GM18520 (cell line): ENCODE results near the gene CPT1B.
"Not testable (repeated sequence)": the region's sequence is repeated elsewhere in the genome, so short reads cannot be mapped to it uniquely, and the experiment has no call there.

ENCODE experiments used
- ATAC-seq: cut with Tn5 transposase; IDR thresholded peaks from one replicate; pipeline ENCODE4 v1.9.1; 2021; ENCODE audit not compliant: unreplicated experiment

Gene CPT1B

GRCh38 chr22:50577987-50578775 lies at the start of gene CPT1B:
CPT1B (minus strand) TSS chr22:50578427; CDS start chr22:50577915, 512 bp downstream.
- ATAC-seq, result no peak

DNA sequence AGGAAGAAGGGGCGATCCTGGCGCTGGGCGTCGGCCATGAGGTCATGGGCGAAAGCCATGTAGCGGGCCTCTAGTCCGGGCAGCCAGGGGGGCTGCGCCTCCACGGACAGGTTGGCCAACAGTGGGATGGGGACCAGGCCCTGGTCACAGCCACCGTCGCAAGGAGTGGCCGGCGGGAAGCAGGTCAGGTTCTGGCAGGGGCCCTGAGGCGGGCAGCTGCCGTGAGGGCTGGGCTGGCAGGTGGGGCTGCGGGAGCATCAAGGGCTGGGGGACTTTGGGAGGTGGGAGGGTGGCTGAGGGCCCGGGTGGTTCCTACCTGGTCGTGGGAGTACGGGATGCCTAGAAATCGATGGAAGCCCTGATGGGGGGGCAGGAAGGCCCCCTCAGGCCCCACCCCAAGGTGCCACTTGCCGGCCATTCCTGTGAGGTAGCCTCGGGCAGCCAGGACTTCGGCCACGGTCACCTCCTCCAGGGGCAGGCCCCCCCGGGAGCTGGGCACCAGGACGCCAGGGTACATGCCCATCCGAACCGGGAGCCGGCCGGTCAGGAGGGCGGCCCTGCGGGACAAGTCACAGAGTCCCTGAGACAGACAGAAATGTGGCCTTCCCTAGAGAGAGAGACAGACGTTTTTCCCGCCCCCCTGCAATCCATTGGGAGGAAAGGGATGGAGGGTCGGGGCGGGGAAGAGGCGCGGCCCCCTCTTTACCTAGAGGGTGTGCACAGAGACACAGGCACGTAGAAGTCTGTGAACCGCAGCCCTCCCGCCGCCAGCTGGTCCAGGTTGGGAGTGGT lies 48.8 kb upstream of the CPT1B start:
- no peak for ATAC-seq

DNA sequence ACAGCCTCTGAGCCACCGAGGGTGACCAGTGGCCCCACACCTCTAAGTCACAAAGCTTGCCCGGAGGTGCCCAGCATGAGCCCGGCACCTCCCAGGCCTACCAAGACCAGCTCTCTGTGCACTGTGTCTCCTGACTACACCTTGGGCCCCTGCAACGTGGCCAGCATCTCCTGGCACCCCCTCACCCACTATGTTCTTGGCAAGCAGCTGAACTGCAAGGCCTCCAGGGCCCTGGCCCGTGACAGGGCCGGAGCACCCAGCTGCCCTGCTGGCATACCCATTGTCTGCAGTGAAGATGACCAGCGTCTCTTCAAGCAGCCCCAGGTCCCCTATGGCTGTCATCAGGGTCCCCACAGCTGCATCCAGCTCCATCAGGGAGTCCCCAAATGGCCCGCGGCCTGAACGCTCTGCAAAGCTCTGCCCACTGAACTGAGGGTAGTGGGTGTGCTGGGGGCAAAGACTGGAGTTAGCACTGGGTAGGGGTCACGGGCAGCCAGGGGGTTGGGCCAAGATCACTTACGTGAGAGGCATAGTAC lies 48.2 kb upstream of the CPT1B start:
- ATAC-seq, result no peak

DNA sequence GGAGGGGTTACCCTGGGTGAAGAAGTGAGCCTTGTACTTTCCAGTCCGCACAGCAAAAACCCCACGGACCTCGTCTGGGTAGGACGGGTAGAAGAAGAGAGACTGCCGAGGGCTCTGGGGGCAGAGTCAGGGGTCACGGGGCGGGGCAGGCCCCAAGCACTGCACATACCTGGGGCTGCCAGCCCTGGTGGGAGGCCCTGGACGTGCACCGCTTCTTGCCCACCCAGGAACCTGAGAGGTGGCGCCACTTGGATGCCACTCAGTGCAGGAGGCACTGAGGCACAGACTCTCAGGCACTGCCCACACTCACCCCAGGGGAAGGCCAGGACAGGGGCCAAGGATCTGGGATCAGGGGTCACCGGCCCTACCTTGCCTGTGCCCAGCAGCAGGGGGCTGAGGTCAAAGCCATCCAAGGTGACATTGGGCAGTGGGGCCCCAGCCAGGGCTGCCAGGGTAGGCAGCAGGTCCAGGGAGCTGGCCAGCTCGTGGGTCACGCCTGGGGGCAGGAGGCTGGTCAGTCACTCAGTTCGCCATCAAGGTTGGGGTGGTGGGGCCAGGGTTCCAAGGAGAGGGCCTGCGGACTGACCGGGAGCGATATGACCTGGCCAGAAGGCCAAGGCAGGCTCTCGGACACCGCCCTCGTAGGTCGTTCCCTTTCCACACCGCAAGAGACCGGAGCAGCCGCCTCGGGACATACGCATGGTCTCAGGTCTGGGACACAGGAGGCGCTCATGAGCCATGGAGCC lies 47.5 kb upstream of the CPT1B start:
- no peak for ATAC-seq

DNA sequence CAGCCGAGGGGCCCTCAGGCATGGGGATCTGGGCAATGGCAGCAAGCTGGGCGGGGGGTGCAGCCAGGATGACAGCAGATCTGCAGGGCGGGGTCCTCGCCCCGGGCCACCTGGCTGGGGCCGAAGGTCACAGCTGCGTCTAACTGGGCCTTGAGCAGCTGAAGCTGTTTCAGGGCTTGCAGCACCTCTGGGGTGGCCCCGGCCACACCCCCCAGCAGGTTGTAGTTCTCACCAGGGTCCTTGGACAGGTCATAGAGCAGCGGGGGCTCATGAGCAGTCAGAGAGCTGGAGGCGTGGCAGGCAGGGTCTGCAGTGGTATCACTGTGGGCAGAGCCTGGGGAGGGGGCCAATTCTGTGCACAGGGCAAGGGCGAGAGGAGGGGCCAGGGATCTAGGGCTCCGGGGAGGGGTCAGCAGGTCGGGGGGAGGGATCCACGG lies 46.9 kb upstream of the CPT1B start:
- no peak for ATAC-seq

GRCh38 chr22:50624347-50625130 lies 46.3 kb upstream of the CPT1B start:
- ATAC-seq, result no peak

DNA sequence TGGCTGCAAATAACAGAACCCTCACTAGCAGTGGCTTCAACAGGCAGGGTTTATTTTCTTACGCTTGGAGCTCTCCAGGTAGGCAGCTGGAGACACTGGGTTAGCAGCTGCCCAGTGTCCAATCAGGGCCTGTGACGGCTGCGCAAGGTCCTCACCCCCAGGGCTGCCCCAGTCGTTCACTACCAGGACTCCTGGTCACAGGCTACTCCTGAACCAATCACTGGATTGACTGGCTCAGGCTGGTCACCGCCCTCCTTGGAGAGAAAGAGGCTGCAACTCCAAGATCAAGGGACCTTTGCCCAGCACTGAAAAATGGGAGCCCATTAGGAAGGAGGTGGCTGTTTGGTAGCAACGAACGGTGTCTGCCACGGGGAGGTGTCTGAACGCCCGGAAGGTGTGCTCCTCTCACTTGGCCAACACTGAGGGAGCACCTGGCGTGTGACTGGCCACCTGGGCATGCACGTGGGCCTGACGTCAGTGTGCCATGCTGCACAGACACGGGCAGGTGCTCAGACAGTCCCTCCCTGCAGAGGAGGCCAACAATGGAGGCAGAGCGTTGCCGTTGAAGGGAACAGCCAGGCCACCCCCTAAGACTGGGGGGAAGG lies 44.6 kb upstream of the CPT1B start:
- no peak for ATAC-seq

DNA sequence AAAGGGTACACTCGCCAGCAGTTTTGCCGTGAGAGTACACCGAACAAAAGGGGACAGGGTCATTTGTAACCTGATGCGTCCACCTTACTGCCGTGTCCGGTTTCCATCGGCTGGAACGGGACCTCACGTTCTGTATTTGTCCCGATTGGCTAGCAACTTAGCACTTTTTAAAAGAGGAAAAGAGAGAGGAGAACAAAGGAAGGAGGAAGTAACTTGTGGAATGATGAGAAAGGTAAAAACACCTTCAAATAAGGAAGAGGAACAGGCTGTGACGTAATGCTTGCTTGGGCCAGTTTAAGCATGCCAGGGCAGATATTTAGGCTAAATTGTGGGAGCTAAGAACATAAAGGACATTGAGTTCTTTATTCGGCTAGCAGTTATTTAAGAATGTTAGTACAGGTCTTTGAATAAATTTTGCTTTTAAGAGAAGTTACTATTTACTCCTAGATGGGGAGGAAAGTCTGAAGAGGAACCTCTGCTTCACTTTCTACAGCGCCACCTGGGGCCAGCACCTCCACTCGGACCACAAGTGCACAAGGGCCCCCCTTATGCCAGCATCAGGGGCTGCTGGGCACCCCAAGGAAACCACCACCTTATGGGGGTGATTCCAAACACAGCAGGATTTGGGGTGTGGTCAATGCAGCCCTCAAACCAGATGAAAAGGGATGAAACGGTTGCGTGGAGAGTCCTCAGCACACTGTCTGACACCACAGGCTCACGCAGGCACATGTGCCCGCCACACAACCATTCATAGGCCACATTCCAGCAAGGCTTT lies 43.9 kb upstream of the CPT1B start:
- no peak for ATAC-seq

GRCh38 chr22:50621356-50621880 lies 43.2 kb upstream of the CPT1B start:
- ATAC-seq, result peak; percentile 33

GRCh38 chr22:50620593-50621355 lies 42.5 kb upstream of the CPT1B start:
- peak; percentile 21 for ATAC-seq

- ATAC-seq, result not testable (repeated sequence)
Measured at GRCh38 chr22:50614296-50614695, 36.1 kb upstream of the CPT1B start.

- no peak for ATAC-seq
Measured at GRCh38 chr22:50613291-50613981, 35.2 kb upstream of the CPT1B start.

- no peak for ATAC-seq
Measured at GRCh38 chr22:50612528-50613221, 34.4 kb upstream of the CPT1B start.

- ATAC-seq, result no peak
Measured at GRCh38 chr22:50612168-50612527, 33.9 kb upstream of the CPT1B start.

GRCh38 chr22:50611341-50612060 lies 33.3 kb upstream of the CPT1B start:
- ATAC-seq, result no peak

- no peak for ATAC-seq
Measured at GRCh38 chr22:50610581-50610980, 32.4 kb upstream of the CPT1B start.
